HepG2 (cell line): Measurements from ENCODE around the gene TMEM256. TPM values are rescaled to one million over a fixed set of nuclear protein-coding genes. Genes with fewer than 3 reads are reported as not detected.

Source experiments
- DNMT3B ChIP-seq: conservative IDR thresholded peaks from 2 replicates; pipeline ENCODE4 v1.6.1; 2016; ENCODE audit warnings: missing biosample characterization, control low read depth
- DPF2 ChIP-seq: sonication (generic); formaldehyde crosslinking; IDR thresholded peaks from 2 replicates; pipeline ENCODE4 v1.4.0; 2020; ENCODE audit warnings: mild to moderate bottlenecking, low read depth, missing genetic modification reagents, borderline replicate concordance
- ELF1 ChIP-seq: sonication (generic); formaldehyde crosslinking; IDR thresholded peaks from 2 replicates; pipeline ENCODE4 v1.4.0; 2020; ENCODE audit warnings: missing genetic modification reagents
- FOXO1 ChIP-seq: sonication (generic); formaldehyde crosslinking; IDR thresholded peaks from 2 replicates; pipeline ENCODE4 v1.4.0; 2020; ENCODE audit warnings: missing genetic modification reagents
- GATAD1 ChIP-seq: IDR thresholded peaks from 2 replicates; pipeline ENCODE4 v1.6.1; 2016; ENCODE audit warnings: missing genetic modification reagents, missing compliant biosample characterization
- ISL2 ChIP-seq: sonication (generic); formaldehyde crosslinking; IDR thresholded peaks from 2 replicates; pipeline ENCODE4 v1.5.0; 2020; ENCODE audit warnings: missing genetic modification reagents
- KDM2A ChIP-seq: sonication (generic); formaldehyde crosslinking; IDR thresholded peaks from 2 replicates; pipeline ENCODE4 v1.4.0; 2020; ENCODE audit warnings: low read depth, missing genetic modification reagents, borderline replicate concordance
- MIXL1 ChIP-seq: IDR thresholded peaks from 2 replicates; pipeline ENCODE4 v1.6.1; 2016
- NCOA2 ChIP-seq: sonication (generic); formaldehyde crosslinking; IDR thresholded peaks from 2 replicates; pipeline ENCODE4 v1.8.0; 2022; ENCODE audit warnings: inconsistent platforms
- NFKBIZ ChIP-seq: IDR thresholded peaks from 2 replicates; pipeline ENCODE4 v1.6.1; 2018; ENCODE audit warnings: missing genetic modification reagents, missing compliant biosample characterization
- NFRKB ChIP-seq: fragments of 450-650 bp; IDR thresholded peaks from 2 replicates; pipeline ENCODE4 v1.6.1; 2017
- NRL ChIP-seq: sonication (generic); formaldehyde crosslinking; IDR thresholded peaks from 2 replicates; pipeline ENCODE4 v1.5.0; 2020; ENCODE audit warnings: missing genetic modification reagents, mild to moderate bottlenecking, moderate library complexity, borderline replicate concordance
- SAFB2 ChIP-seq: sonication (generic); formaldehyde crosslinking; IDR thresholded peaks from 2 replicates; pipeline ENCODE4 v1.5.1; 2020; ENCODE audit warnings: missing genetic modification reagents, low read depth, mild to moderate bottlenecking, borderline replicate concordance
- SALL1 ChIP-seq: sonication (generic); formaldehyde crosslinking; IDR thresholded peaks from 2 replicates; pipeline ENCODE4 v1.8.0; 2022; ENCODE audit warnings: mild to moderate bottlenecking, missing genetic modification reagents
- SMARCC2 ChIP-seq: fragments of 450-650 bp; IDR thresholded peaks from 2 replicates; pipeline ENCODE4 v1.6.1; 2017; ENCODE audit warnings: antibody characterized with exemption, mild to moderate bottlenecking
- ZBTB38 ChIP-seq: sonication (generic); formaldehyde crosslinking; IDR thresholded peaks from 2 replicates; pipeline ENCODE4 v1.5.1; 2020; ENCODE audit warnings: mild to moderate bottlenecking, missing genetic modification reagents
- ZMYM4 ChIP-seq: sonication (generic); formaldehyde crosslinking; IDR thresholded peaks from 2 replicates; pipeline ENCODE4 v1.8.1; 2023; ENCODE audit warnings: mild to moderate bottlenecking, missing genetic modification reagents
- ZNF101 ChIP-seq: sonication (generic); formaldehyde crosslinking; IDR thresholded peaks from 2 replicates; pipeline ENCODE4 v1.4.0; 2020; ENCODE audit warnings: mild to moderate bottlenecking, low read depth, missing genetic modification reagents, borderline replicate concordance
- ZNF264 ChIP-seq: sonication (generic); formaldehyde crosslinking; IDR thresholded peaks from 2 replicates; pipeline ENCODE4 v1.4.0; 2020; ENCODE audit warnings: missing genetic modification reagents
- ZNF788 ChIP-seq: sonication (generic); formaldehyde crosslinking; IDR thresholded peaks from 2 replicates; pipeline ENCODE4 v1.5.0; 2020; ENCODE audit warnings: mild to moderate bottlenecking, missing genetic modification reagents, borderline replicate concordance
- ZNF816 ChIP-seq: sonication (generic); formaldehyde crosslinking; IDR thresholded peaks from 2 replicates; pipeline ENCODE4 v1.8.0; 2022; ENCODE audit warnings: missing genetic modification reagents, mild to moderate bottlenecking, borderline replicate concordance
- polyA plus RNA-seq, 8 experiments: library from polyadenylated mRNA; depleted of rRNA in 3 of 8; stranded (reverse) in 7 of 8; unstranded in 1 of 8; fragments of >200 nt; fragmentation: Illumina TruSeq in 4 of 8; extraction: Trizol in 4 of 8; gene quantifications; 2 replicates each; pipeline versions ENCODE4 v1.2.1 to v1.2.3, GENCODE V29; 2011 to 2016; ENCODE audit warnings: low read depth in 4 of 8, missing spikeins in 1 of 8, mixed read lengths in 1 of 8; ENCODE audit not compliant: insufficient read depth in 1 of 8
- total RNA-seq, 5 experiments: library from RNA; depleted of rRNA; stranded (reverse); fragments of >200 nt; fragmentation: Illumina TruSeq; extraction: Trizol; gene quantifications; 2 replicates each; pipeline ENCODE4 v1.2.3, GENCODE V29; 2016; ENCODE audit warnings: low read depth in 1 of 5
- TF ChIP-seq, protein P1 (sequence below): sonication (generic); formaldehyde crosslinking; IDR thresholded peaks from 2 replicates; pipeline ENCODE4 v1.5.0; 2020; ENCODE audit warnings: missing genetic modification reagents
- TF ChIP-seq, protein P2 (sequence below): sonication (generic); formaldehyde crosslinking; IDR thresholded peaks from 2 replicates; pipeline ENCODE4 v1.5.1; 2020; ENCODE audit warnings: mild to moderate bottlenecking, missing genetic modification reagents, moderate library complexity
- TF ChIP-seq, protein P3 (sequence below): sonication (generic); formaldehyde crosslinking; IDR thresholded peaks from 2 replicates; pipeline ENCODE4 v1.4.0; 2020; ENCODE audit warnings: mild to moderate bottlenecking, missing genetic modification reagents
- TF ChIP-seq, protein P4 (sequence below): sonication (generic); formaldehyde crosslinking; IDR thresholded peaks from 2 replicates; pipeline ENCODE4 v1.4.0; 2020; ENCODE audit warnings: mild to moderate bottlenecking, missing genetic modification reagents
- TF ChIP-seq, protein P5 (sequence below): sonication (generic); formaldehyde crosslinking; IDR thresholded peaks from 2 replicates; pipeline ENCODE4 v1.9.0; 2022; ENCODE audit warnings: missing genetic modification reagents, mild to moderate bottlenecking, borderline replicate concordance

Gene TMEM256
- total and polyA plus RNA-seq, 2 of the 13 experiments (the other 11 are each of a cell fraction or from before 2014, with no cell fraction given): 231 to 252 TPM

DNA sequence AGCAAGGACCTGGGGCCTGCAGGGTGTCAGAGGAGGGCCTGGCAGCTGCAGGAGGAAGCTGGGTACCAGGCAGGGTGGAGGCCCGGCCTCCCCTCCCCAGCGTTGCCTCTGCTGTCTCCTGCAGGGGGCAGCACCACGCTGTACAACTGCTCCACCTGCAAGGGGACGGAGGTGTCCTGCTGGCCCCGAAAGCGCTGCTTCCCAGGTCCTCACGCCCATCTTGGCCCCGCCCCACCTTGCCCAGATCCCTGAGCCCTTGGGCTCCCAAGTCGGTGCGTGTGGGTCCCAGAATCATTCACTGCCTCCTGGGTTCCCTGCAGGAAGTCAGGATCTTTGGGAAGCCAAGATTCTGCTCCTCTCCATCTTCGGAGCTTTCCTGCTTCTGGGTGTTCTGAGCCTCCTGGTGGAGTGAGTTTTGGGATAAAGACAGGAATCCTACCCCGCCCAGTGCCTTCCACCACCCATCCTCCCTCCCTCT, 47.8 kb downstream of the TMEM256 start (continued):
- TF ChIP-seq, protein P1, sequence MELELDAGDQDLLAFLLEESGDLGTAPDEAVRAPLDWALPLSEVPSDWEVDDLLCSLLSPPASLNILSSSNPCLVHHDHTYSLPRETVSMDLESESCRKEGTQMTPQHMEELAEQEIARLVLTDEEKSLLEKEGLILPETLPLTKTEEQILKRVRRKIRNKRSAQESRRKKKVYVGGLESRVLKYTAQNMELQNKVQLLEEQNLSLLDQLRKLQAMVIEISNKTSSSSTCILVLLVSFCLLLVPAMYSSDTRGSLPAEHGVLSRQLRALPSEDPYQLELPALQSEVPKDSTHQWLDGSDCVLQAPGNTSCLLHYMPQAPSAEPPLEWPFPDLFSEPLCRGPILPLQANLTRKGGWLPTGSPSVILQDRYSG: no peak
- no peak for TF ChIP-seq MIXL1 (CRISPR knock-in tag)
- peak; percentile 57 for TF ChIP-seq SALL1 (CRISPR knock-in tag)
- TF ChIP-seq, protein P2, sequence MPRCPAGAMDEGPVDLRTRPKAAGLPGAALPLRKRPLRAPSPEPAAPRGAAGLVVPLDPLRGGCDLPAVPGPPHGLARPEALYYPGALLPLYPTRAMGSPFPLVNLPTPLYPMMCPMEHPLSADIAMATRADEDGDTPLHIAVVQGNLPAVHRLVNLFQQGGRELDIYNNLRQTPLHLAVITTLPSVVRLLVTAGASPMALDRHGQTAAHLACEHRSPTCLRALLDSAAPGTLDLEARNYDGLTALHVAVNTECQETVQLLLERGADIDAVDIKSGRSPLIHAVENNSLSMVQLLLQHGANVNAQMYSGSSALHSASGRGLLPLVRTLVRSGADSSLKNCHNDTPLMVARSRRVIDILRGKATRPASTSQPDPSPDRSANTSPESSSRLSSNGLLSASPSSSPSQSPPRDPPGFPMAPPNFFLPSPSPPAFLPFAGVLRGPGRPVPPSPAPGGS (CRISPR knock-in tag): no peak
- no peak for TF ChIP-seq ZNF101 (CRISPR knock-in tag)
- TF ChIP-seq ELF1 (CRISPR knock-in tag): peak; percentile 33; the same call in 1 of the 2 replicates
- 0 out of 2 replicates have a peak, but pooled peaks have one; percentile 46 for TF ChIP-seq GATAD1
- no peak for TF ChIP-seq ZNF264 (CRISPR knock-in tag)
- TF ChIP-seq, protein P3, sequence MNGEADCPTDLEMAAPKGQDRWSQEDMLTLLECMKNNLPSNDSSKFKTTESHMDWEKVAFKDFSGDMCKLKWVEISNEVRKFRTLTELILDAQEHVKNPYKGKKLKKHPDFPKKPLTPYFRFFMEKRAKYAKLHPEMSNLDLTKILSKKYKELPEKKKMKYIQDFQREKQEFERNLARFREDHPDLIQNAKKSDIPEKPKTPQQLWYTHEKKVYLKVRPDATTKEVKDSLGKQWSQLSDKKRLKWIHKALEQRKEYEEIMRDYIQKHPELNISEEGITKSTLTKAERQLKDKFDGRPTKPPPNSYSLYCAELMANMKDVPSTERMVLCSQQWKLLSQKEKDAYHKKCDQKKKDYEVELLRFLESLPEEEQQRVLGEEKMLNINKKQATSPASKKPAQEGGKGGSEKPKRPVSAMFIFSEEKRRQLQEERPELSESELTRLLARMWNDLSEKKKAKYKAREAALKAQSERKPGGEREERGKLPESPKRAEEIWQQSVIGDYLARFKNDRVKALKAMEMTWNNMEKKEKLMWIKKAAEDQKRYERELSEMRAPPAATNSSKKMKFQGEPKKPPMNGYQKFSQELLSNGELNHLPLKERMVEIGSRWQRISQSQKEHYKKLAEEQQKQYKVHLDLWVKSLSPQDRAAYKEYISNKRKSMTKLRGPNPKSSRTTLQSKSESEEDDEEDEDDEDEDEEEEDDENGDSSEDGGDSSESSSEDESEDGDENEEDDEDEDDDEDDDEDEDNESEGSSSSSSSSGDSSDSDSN (CRISPR knock-in tag): peak; percentile 33; the same call in 1 of the 2 replicates
- peak; percentile 19; the same call in 1 of the 2 replicates for TF ChIP-seq NCOA2
- TF ChIP-seq ZMYM4 (CRISPR knock-in tag): no peak
- TF ChIP-seq NRL (CRISPR knock-in tag): 0 out of 2 replicates have a peak, but pooled peaks have one; percentile 16
- TF ChIP-seq ZBTB38 (CRISPR knock-in tag): peak; percentile 74
- TF ChIP-seq SMARCC2: no peak
- TF ChIP-seq FOXO1: peak; percentile 45; the same call in 1 of the 2 replicates
- TF ChIP-seq SAFB2 (CRISPR knock-in tag): no peak
- TF ChIP-seq, protein P4, sequence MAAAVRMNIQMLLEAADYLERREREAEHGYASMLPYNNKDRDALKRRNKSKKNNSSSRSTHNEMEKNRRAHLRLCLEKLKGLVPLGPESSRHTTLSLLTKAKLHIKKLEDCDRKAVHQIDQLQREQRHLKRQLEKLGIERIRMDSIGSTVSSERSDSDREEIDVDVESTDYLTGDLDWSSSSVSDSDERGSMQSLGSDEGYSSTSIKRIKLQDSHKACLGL (CRISPR knock-in tag): no peak
- TF ChIP-seq DNMT3B (CRISPR knock-in tag): no peak
- TF ChIP-seq NFKBIZ (CRISPR knock-in tag): no peak
- TF ChIP-seq ZNF788: 0 out of 2 replicates have a peak, but pooled peaks have one; percentile 19
- TF ChIP-seq NFRKB: no peak
- TF ChIP-seq KDM2A: peak; percentile 79
- 0 out of 2 replicates have a peak, but pooled peaks have one; percentile 36 for TF ChIP-seq DPF2 (CRISPR knock-in tag)
- no peak for TF ChIP-seq ZNF816 (CRISPR knock-in tag)
- 0 out of 2 replicates have a peak, but pooled peaks have one; percentile 28 for TF ChIP-seq ISL2 (CRISPR knock-in tag)
- TF ChIP-seq, protein P5, sequence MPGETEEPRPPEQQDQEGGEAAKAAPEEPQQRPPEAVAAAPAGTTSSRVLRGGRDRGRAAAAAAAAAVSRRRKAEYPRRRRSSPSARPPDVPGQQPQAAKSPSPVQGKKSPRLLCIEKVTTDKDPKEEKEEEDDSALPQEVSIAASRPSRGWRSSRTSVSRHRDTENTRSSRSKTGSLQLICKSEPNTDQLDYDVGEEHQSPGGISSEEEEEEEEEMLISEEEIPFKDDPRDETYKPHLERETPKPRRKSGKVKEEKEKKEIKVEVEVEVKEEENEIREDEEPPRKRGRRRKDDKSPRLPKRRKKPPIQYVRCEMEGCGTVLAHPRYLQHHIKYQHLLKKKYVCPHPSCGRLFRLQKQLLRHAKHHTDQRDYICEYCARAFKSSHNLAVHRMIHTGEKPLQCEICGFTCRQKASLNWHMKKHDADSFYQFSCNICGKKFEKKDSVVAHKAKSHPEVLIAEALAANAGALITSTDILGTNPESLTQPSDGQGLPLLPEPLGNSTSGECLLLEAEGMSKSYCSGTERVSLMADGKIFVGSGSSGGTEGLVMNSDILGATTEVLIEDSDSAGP (CRISPR knock-in tag): peak; percentile 84
